Urinary bladder (tissue), 4 donors: ENCODE data around the gene RASAL2. TPM values are rescaled to one million over a fixed set of nuclear protein-coding genes. Genes with fewer than 3 reads are reported as not detected.
A peak's percentile ranks its signal among the peaks of the same experiment; 100 is the strongest.
"Not testable (repeated sequence)": the region's sequence is repeated elsewhere in the genome, so short reads cannot be mapped to it uniquely, and the experiment has no call there.

Source experiments
- DNase-seq: peaks from one replicate; pipeline ENCODE4 v3.0.0-alpha.2; 2015; ENCODE audit errors: extremely low spot score
- H3K27ac ChIP-seq: one replicate; pipeline ENCODE4 v1.5.1; 2013; ENCODE audit warnings: low read depth, mild to moderate bottlenecking, moderate library complexity
- H3K36me3 ChIP-seq: one replicate; pipeline ENCODE4 v1.6.1; 2013; ENCODE audit warnings: mild to moderate bottlenecking, moderate library complexity; ENCODE audit not compliant: insufficient read depth
- H3K4me1 ChIP-seq: one replicate; pipeline ENCODE4 v1.6.1; 2013; ENCODE audit warnings: mild to moderate bottlenecking, moderate library complexity; ENCODE audit not compliant: insufficient read depth
- H3K4me3 ChIP-seq: one replicate; pipeline ENCODE4 v1.5.1; 2013; ENCODE audit warnings: low read depth, low read length
- WGBS: extraction: QIAGEN DNeasy Blood & Tissue Kit; methylation state at CpG from one replicate; pipeline ENCODE4 v1.1.7; 2013; 5-methylcytosine and 5-hydroxymethylcytosine counted together
- polyA plus RNA-seq: library from polyadenylated mRNA; stranded (reverse); fragments of 200-250 nt; gene quantifications from one replicate; pipeline ENCODE4 v1.2.3, GENCODE V29; 2013
- total RNA-seq: library from RNA; depleted of rRNA; stranded (reverse); fragments of >200 nt; gene quantifications from one replicate; pipeline ENCODE4 v1.2.3, GENCODE V29; 2014
- donor health status: healthy with polysubstance abuse.
- donor health status: healthy.

Gene RASAL2
- total and polyA plus RNA-seq, 2 donors, result 8.8 to 29.2 TPM

GRCh38 chr1:178335426-178335825, 241.5 kb downstream of the RASAL2 start:
- no peak for DNase-seq
- Histone ChIP-seq H3K36me3 (no peaks in the 10 kb centered on the region), H3K27ac (no peak overlapping the region), H3K4me1 (no peaks in the 10 kb centered on the region), H3K4me3 (no peak overlapping the region)
- WGBS, result 74% methylated on average over 3 of the region's 3 CpGs

DNA sequence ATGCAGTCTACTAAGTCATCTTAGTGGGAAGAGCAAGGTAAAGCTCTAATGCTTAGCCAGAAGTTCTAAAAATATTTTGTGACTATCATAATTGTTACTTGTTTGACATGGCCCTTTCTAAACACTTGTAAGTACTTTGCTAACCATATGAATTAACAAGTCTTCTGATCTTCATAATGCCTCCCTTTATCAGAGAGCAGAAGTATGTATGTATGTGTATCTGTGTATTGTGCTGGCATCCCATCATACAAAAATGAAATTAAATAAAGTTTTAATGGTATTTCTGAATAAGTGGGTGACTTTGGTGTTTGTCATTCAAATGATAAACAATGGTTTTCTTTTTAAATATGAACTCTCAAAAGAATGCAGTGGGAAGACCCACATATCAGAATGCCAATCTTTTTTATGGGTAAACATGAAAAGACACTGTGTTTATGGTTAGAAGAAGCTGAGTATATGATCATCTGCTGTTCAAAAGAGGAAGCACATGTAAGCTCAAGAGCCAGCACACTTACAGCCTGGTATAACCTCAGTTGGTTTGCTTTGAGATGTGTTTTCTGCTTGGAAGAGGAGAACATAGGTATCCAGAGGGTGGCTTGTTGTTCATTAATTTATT, 243.3 kb downstream of the RASAL2 start:
- Histone ChIP-seq H3K4me3 (no peak overlapping the region), H3K4me1 (no peaks in the 10 kb centered on the region), H3K27ac (no peak overlapping the region), H3K36me3 (no peaks in the 10 kb centered on the region)
- DNase-seq, result no peak

GRCh38 chr1:178339834-178340233, 245.9 kb downstream of the RASAL2 start:
- no peak for DNase-seq
- Histone ChIP-seq H3K27ac (no peak overlapping the region), H3K4me1 (no peaks in the 10 kb centered on the region), H3K4me3 (no peak overlapping the region), H3K36me3 (no peaks in the 10 kb centered on the region)
- WGBS, result 57% methylated on average over 1 of the region's 1 CpG

DNA sequence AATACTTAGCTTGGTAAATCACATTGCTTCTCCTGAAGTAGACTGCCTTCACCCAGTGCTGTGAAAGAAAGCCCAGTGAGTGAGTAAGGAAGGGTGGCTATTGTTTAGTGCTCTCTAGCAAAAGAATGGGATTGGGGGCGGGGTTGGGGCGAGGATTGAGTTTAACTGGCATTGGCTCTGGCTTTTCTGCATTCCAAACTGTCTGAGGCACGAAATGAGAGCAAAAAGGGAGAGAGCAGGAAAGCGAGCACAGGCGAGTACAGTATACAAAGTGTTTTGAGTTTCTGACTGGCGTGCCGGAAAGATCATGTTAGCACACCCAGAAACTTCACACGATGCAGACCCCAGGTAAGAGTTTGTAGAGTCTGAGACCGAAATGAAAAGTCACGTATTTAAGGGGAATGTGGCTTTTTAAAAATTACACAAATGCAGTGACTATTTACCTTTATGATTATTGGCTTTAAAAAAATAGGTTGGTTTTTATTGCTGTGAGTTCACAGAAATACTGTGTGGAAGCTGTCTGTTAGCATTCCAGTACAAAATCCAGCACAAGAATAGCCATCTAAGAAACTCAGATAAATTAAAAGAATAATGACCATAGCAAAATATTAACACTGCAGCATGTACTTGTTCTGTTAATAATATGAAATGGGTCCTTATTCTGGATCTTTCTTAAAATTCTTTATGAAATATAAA, 247.5 kb downstream of the RASAL2 start:
- WGBS, result 18% methylated on average over 10 of the region's 10 CpGs
- H3K36me3 ChIP-seq, result no peaks in the 10 kb centered on the region
- peak; percentile 83 for DNase-seq
- no peaks in the 10 kb centered on the region for H3K4me1 ChIP-seq
- H3K27ac ChIP-seq, result no peak overlapping the region
- no peak overlapping the region for H3K4me3 ChIP-seq

DNA sequence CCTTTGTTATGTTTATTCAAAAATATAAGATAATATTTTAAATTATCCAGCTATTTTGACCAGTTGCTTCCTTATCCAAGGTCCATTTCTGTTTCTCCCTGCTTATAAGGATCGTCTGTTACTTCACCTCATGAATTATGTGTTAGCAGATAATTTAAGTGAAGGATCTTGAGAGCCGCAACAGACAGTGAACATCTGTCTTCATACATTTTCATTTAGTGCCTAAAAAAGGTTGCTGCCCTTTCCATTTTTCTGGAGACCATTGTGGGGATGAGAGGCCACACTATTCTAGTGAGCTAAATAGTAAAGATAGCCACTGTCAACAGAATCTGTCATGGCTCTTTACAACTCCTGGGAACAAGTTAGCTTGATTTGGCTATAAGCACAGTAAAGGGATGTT, 248.8 kb downstream of the RASAL2 start:
- no peak overlapping the region for H3K4me3 ChIP-seq

DNA sequence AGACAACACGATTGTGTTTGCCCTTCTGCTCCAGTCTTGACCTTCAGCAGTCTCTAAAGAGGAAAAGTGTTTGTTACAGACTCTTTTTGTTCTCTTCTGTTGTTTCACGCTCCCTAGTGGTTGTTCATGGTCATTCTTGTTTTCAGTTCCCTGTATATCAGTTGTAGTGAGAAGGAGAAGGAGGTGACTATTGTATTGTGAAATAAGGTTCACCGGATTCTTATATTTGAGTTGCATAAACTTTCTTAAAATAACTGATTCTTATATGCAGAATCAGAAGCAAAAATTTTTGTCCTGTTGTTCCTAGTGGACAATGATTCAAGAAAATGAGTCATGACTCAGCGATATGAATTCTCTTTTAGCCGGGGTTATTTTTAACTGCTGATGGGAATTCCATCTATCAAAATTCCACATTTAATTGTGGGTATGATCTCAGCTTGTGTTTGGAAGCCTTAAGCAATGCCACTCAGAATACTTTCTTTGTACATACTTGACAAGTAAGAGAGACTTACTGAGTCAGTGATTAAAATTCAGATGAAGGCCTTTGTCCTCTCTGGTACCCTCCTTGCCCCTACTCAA, 250.7 kb downstream of the RASAL2 start:
- no peaks in the 10 kb centered on the region for H3K4me1 ChIP-seq
- no peaks in the 10 kb centered on the region for H3K36me3 ChIP-seq
- WGBS, result 28% methylated on average over 5 of the region's 5 CpGs
- peak overlapping the region; percentile 23 for H3K27ac ChIP-seq
- H3K4me3 ChIP-seq, result no peak overlapping the region
- DNase-seq, result no peak

More for the DNA sequence above, 248.8 kb downstream of the RASAL2 start:
- 59% methylated on average over 2 of the region's 2 CpGs for whole genome bisulfite sequencing
- no peaks in the 10 kb centered on the region for H3K4me1 ChIP-seq
- H3K27ac ChIP-seq, result peak overlapping the region; percentile 18
- no peaks in the 10 kb centered on the region for H3K36me3 ChIP-seq
- DNase-seq, result no peak

DNA sequence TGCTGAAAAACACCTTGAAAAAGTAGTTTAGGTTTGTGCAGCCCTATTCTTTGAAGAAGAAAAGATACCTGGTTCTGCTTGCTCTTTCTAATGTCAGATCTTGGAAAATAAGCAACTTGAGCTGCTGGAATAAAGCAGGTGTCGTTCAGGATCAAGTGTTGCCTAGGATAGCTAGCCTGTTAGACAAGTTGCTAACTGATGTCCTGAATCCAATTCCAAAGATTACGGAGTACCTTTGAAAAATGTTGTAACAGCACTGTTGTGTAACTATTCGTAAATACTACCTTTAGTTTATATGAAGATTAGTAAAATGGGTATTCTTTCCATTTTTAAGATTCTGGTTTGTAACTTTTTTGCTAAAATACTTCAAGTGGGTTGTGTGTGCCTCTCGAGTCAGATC, 251.3 kb downstream of the RASAL2 start:
- Histone ChIP-seq H3K36me3 (no peaks in the 10 kb centered on the region), H3K4me3 (no peak overlapping the region), H3K27ac (no peak overlapping the region), H3K4me1 (no peaks in the 10 kb centered on the region)
- 92% methylated on average over 4 of the region's 4 CpGs for WGBS
- DNase-seq, result no peak

DNA sequence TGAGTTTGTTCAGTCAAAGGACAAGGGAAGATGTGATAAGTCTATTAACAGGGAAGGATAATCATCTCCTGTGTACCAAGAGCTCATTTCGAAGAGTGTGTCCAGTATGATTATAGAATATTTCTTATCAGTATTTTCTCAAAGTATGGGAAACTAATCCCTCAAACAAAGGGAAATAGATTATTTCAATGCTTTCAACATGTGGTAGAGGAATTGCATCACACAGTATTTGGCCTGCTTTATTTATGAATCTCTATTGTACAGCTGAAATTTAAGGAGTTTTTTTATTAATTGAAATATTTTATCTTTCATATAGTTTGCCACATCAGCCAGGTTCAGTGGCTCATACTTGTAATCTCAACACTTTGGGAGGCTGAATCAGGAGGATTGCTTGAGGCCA, 251.9 kb downstream of the RASAL2 start:
- H3K36me3 ChIP-seq, result no peaks in the 10 kb centered on the region
- no peaks in the 10 kb centered on the region for H3K4me1 ChIP-seq
- no peak overlapping the region for H3K27ac ChIP-seq
- no peak for DNase-seq
- WGBS, result 80% methylated on average over 1 of the region's 1 CpG
- H3K4me3 ChIP-seq, result no peak overlapping the region

DNA sequence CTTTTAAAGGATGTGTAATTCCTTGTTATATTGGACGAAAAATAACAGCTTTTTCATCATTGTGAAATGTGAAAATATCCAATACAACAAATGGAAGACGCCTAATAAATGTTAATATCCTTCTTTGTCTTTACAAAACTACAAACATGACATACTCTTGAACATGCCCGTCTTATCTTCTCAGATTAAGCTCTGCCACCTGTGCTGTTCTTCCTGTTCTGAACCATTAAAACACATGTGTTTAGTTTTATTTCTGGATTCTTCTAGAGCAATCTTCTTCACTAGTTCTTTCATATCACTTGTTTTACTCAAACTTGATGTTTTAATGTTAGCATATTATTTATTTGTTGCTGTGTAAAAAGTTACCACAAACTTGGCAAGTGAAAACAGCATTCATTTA, 255.9 kb downstream of the RASAL2 start:
- WGBS, result 72% methylated on average over 3 of the region's 3 CpGs
- Histone ChIP-seq H3K4me3 (no peak overlapping the region), H3K36me3 (no peaks in the 10 kb centered on the region), H3K27ac (no peak overlapping the region), H3K4me1 (no peaks in the 10 kb centered on the region)
- no peak for DNase-seq

GRCh38 chr1:178351911-178352310, 258.0 kb downstream of the RASAL2 start:
- H3K36me3 ChIP-seq, DNase-seq, H3K27ac ChIP-seq, H3K4me1 ChIP-seq, H3K4me3 ChIP-seq: not testable (repeated sequence)
- WGBS, result 55% methylated on average over 1 of the region's 1 CpG

GRCh38 chr1:178352790-178353416, 259.0 kb downstream of the RASAL2 start:
- DNase-seq, result no peak
- Histone ChIP-seq H3K4me3 (no peak overlapping the region), H3K27ac (no peak overlapping the region), H3K36me3 (no peaks in the 10 kb centered on the region), H3K4me1 (no peaks in the 10 kb centered on the region)
- WGBS, result 96% methylated on average over 4 of the region's 4 CpGs

DNA sequence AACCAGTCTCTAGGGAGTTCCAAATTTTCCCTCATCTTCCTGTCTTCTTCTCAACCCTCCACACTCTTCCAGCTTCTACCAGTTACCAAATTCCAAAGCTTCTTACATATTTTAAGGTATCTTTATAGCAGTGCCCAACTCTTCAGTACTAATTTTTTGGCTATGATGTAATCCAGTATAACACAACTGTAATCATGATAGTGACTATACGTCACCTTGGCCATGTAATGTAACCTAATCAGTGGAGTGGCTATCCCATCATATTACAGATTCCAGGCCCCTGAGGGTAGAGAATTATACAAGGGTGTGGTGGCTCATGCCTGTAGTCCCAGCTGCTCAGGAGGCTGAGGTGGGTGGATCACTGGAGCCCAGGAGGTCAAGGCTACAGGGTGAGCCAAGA, 259.6 kb downstream of the RASAL2 start:
- no peak overlapping the region for H3K27ac ChIP-seq
- H3K4me3 ChIP-seq, result no peak overlapping the region
- WGBS, result 100% methylated on average over 1 of the region's 1 CpG
- no peak for DNase-seq
- no peaks in the 10 kb centered on the region for H3K4me1 ChIP-seq
- H3K36me3 ChIP-seq, result no peaks in the 10 kb centered on the region

DNA sequence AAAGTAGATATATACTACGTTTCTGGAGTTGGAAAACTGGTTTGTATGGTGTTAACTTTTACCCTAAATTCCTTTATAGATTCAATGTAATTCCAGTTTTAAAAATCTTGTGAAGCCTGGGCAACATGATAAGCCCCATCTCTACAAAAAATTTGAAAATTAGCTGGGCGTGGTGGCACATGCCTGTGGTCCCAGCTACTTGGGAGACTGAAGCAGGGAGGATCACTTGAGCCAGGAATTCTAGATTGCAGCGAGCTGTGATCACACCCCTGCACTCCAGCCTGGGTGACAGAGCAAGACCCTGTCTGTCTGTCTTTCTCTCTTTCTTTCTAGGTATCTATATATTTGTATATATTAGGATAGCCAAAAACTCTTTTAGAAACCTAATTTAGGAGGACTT, 260.9 kb downstream of the RASAL2 start:
- H3K36me3 ChIP-seq, result no peaks in the 10 kb centered on the region
- no peak for DNase-seq
- no peak overlapping the region for H3K27ac ChIP-seq
- WGBS, result 78% methylated on average over 3 of the region's 3 CpGs
- H3K4me1 ChIP-seq, result no peaks in the 10 kb centered on the region
- no peak overlapping the region for H3K4me3 ChIP-seq

DNA sequence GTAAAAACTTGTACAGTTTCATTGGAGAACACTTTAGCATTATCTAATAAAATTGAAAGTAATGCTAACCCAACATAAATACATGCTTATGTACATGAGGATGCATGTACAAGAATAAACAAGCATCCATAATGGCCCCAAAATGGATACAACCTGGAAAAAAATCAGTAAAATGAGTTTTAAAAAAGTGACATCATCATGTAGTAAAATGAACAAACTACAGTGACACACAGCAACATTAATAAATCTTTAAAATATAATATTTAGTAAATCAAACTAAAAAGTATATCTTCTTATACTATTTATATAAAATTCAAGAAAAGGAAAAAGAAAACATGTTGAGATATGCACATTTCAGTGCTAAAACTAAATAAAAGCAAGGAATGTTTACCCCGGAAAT, 262.4 kb downstream of the RASAL2 start:
- Histone ChIP-seq H3K4me3 (no peak overlapping the region), H3K27ac (no peak overlapping the region), H3K4me1 (no peaks in the 10 kb centered on the region), H3K36me3 (no peaks in the 10 kb centered on the region)
- 97% methylated on average over 1 of the region's 1 CpG for WGBS
- no peak for DNase-seq
